ENCODE measurements around the gene SLC35E3. TPM values are rescaled to one million over a fixed set of nuclear protein-coding genes. Genes with fewer than 3 reads are reported as not detected.

SLC35E3 gene
- total and polyA plus RNA-seq, 5 experiments from 2014 or later: 10.9 to 12.8 (median 12.0) TPM

DNA sequence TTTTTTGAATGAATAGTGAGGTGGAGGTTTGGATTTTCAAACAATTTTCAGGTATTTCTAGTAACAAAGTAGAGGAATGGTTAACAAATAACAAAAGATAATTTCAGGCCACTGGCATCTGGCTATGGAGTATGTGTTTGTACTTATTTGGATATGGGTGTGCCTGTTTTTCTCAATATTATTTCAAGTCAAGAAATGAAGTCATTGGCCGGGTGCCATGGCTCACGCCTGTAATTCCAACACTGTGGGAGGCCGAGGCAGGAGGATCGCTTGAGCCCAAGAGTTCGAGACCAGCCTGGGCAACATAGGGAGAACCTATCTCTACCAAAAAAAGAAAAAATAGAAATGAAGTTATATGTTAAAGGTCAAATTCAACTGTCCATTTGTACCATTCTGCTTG lies 13.9 kb downstream of the SLC35E3 start:
- H3K4me1 Mint-ChIP-seq: peaks cover 0 to 8% (median 2%) of the 10 kb centered on the region in 4 donors
- no peaks in the 10 kb centered on the region for H3K27me3 Mint-ChIP-seq
- ATAC-seq: no peak
- H3K9me3 Mint-ChIP-seq: no peaks in the 10 kb centered on the region
- no peak for DNase-seq
- H3K4me3 Mint-ChIP-seq: no peak overlapping the region
- H3K36me3 Mint-ChIP-seq: peaks cover 0 to 77% (median 38%) of the 10 kb centered on the region in 3 donors
- POLR2A ChIA-PET: no interaction called here
- no peak overlapping the region for H3K27ac Mint-ChIP-seq

DNA sequence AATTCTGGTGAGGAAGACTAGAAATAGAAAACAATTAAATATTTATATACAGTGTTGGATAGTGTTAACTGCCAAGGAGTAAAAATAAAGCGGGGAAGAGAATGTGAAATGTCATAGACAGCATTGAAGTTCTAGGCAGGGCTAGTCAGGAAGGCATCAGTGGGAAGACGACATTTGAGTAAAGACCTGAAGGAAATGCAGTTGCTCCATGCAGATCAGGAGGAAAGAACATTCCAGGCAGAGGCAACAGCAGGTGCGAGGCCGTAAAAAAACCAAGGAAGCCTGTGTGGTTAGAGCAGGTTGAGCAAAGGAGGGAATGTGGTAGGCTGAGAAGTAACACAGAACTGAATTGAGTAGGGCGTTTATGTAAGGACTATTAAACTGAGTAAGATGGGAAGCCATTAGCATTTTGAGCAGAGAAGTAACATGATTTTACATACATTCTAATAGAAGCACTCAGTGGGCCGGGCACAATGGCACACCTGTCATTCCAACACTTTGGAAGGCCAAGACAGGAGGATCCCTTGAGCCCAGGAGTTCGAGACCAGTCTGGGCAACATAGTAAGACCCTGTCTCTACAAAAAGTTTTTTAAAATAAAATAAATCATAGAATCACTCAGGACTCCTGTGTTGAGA lies 14.9 kb downstream of the SLC35E3 start:
- Mint-ChIP-seq H3K27me3 (no peaks in the 10 kb centered on the region), H3K4me3 (no peak overlapping the region), H3K4me1 (peaks cover 0 to 8% (median 2%) of the 10 kb centered on the region in 4 donors), H3K27ac (peak overlapping the region in 2 of 10 donors; percentile 8 to 29), H3K36me3 (peaks cover 0 to 72% (median 29%) of the 10 kb centered on the region in 3 donors), H3K9me3 (no peaks in the 10 kb centered on the region)
- no peak for DNase-seq
- POLR2A ChIA-PET: no interaction called here
- ATAC-seq: no peak

DNA sequence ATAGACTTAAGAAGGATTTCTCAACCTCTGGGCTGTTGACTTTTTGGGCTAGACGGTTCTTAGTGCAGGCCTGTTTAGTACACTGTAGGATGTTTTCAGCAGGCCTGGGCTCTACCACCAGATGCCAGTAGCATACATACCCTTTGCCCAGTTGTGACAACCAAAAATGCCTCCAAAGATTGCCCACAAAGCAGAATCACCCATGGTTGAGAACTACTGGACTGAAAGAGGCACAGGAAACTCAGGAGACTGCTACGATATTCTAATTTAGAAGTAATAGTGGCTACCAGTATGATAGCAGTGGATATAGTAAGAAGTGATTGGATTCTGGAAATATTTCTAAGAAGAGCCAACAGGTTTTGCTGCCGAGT lies 15.5 kb downstream of the SLC35E3 start:
- Mint-ChIP-seq H3K27ac (peak overlapping the region in 4 of 10 donors; percentile 7 to 58 (median 43)), H3K4me3 (no peak overlapping the region), H3K27me3 (no peaks in the 10 kb centered on the region), H3K4me1 (peaks cover 0 to 8% (median 2%) of the 10 kb centered on the region in 4 donors), H3K9me3 (no peaks in the 10 kb centered on the region), H3K36me3 (peaks cover 0 to 70% (median 24%) of the 10 kb centered on the region in 3 donors)
- POLR2A ChIA-PET: no interaction called here
- ATAC-seq (no peak), DNase-seq (no peak)

DNA sequence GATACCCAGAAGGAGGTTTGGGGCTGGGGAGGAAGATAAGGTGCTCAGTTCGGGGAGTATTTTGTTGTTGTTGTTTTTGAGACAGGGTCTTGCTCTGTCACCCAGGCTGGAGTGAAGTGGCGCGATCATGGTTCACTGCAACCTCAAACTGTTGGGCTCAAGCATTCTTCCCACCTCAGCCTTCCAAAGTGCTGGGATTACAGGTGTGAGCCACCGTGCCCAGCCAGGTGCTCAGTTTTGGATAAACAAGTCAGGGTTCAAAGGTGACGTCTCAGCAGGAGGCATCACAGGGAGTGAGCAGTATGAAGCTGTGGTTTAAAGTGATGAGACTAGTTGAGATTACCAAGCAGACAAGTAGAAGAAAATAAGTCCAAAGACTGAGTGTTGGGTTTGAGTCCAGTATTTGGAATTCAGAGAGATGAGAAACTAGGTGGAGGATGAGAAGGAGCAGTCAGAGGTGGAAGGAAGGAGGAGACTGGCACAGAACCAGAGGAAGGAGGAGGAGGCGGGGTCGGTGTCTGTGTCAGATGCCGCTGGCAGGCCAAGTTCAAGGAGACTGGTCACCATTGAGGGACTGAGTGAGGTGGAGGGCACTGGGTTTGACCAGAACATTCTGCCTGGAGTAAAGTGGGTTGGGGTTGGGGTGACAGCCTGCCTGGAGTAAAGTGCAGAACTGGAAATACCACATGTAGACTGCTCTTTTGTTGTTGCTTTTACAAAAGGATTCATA lies 16.1 kb downstream of the SLC35E3 start:
- Mint-ChIP-seq H3K36me3 (peaks cover 0 to 70% (median 22%) of the 10 kb centered on the region in 3 donors), H3K4me1 (peaks cover 0 to 8% (median 2%) of the 10 kb centered on the region in 4 donors), H3K27me3 (no peaks in the 10 kb centered on the region), H3K27ac (peak overlapping the region in 5 of 10 donors; percentile 7 to 65 (median 18)), H3K9me3 (no peaks in the 10 kb centered on the region), H3K4me3 (no peak overlapping the region)
- ATAC-seq (no peak), DNase-seq (no peak)
- POLR2A ChIA-PET: no interaction called here

DNA sequence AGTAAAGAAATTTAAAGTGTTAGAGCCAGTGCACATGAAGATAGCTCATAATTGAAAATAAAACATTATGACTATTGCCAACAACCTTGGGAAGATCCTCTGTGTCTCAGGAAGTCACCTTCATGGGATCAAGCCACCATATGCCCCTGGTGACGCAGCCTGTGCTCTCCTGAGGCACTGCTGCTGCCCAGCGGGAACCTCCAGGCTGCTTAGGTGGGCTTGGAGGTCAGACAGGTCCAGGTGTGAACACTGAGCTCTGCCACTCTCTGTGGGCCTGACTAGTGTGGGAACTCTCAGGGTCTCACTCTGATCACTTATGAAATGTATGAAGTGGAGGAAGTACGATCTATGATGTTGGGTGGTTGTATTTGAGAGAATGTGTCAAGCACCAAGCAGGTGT lies 16.7 kb downstream of the SLC35E3 start:
- Mint-ChIP-seq H3K27me3 (no peaks in the 10 kb centered on the region), H3K36me3 (peaks cover 0 to 70% (median 22%) of the 10 kb centered on the region in 3 donors), H3K4me3 (no peak overlapping the region), H3K4me1 (peaks cover 0 to 8% (median 2%) of the 10 kb centered on the region in 4 donors), H3K27ac (peak overlapping the region in 4 of 10 donors; percentile 19 to 87 (median 60)), H3K9me3 (no peaks in the 10 kb centered on the region)
- POLR2A ChIA-PET: interaction anchor here (0.6 kb wide), 1 partner anchor 87 kb away, joined by 3 read pairs; no protein-coding TSS in a partner anchor
- no peak for ATAC-seq
- DNase-seq: no peak

DNA sequence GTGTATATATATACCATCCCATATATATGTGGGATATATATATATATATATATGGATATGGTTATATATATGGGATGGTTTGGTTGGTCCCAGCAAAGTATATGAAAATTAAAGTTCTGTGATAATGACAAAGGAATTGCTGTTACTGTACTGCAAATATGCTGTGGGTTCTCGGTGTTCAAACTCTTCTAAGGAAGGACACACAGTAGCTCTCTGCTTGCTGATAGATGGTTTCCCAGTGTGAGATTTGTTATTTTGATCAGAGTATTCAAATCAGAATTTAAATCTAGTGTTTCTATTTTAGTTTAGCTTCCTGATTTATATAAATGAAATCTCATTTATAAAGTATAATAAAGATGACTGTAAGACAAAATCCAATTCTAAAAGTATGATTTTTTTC lies 19.7 kb downstream of the SLC35E3 start:
- DNase-seq: no peak
- Mint-ChIP-seq H3K36me3 (peaks cover 0 to 48% (median 8%) of the 10 kb centered on the region in 3 donors), H3K4me1 (peaks cover 0 to 9% (median 4%) of the 10 kb centered on the region in 4 donors), H3K9me3 (no peaks in the 10 kb centered on the region), H3K27me3 (no peaks in the 10 kb centered on the region), H3K27ac (no peak overlapping the region), H3K4me3 (no peak overlapping the region)
- POLR2A ChIA-PET: interaction anchor here (1.6 kb wide), 1 partner anchor 20 kb away, joined by 5 read pairs; the partner anchor contains the start of gene SLC35E3
- no peak for ATAC-seq

DNA sequence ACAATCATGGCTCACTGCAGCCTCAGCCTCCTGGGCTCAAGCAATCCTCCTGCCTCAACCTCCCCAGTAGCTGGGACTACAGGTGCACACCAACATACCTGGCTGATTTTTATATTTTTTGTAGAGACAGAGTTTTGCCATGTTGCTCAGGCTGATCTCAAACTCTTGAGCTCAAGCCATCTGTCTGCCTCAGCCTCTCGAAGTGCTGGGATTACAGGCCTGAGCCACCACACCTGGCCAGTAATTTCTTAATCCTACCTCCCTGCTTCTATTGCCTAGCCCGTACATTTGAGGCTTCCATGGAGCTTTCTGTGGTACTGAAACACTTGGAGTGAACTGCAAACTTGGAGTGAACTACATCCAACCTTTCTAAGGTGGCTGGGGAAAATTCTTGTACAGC lies 20.7 kb downstream of the SLC35E3 start:
- no peaks in the 10 kb centered on the region for H3K27me3 Mint-ChIP-seq
- ATAC-seq: no peak
- H3K27ac Mint-ChIP-seq: no peak overlapping the region

DNA sequence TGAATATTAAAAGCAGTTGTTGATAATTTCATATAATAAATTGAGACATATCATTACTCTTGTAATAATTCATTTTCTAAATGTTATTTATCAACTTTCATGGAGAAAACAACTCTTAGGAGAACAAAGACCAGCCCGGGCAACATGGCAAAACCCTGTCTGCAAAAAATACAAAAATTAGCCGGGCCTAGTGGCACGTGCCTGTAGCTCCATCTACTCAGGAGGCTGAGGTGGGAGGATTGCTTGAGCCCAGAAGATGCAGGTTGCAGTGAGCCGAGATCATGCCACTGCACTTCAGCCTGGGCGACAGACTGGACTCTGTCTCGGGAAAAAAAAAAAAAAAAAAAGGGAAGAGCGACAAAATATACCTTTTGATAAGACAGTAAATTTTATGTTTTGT lies 21.2 kb downstream of the SLC35E3 start:
- Mint-ChIP-seq H3K4me1 (peaks cover 0 to 9% (median 3%) of the 10 kb centered on the region in 4 donors), H3K4me3 (no peak overlapping the region), H3K27ac (no peak overlapping the region), H3K9me3 (no peaks in the 10 kb centered on the region), H3K27me3 (no peaks in the 10 kb centered on the region), H3K36me3 (peaks cover 0 to 36% (median 8%) of the 10 kb centered on the region in 3 donors)
- POLR2A ChIA-PET: interaction anchor here (0.7 to 1.6 kb wide), 3 partner anchors 21 to 744 kb away, joined by 3 to 5 read pairs (median 5); partner anchors contain the start of genes MDM2 and SLC35E3
- ATAC-seq (no peak), DNase-seq (no peak)

More for the DNA sequence above, 20.7 kb downstream of the SLC35E3 start:
- peaks cover 0 to 11% (median 5%) of the 10 kb centered on the region in 4 donors for H3K4me1 Mint-ChIP-seq
- POLR2A ChIA-PET: interaction anchor here (0.7 to 1.6 kb wide), 2 partner anchors 21 to 744 kb away, joined by 5 read pairs; partner anchors contain the start of gene SLC35E3
- H3K36me3 Mint-ChIP-seq: peaks cover 0 to 42% (median 8%) of the 10 kb centered on the region in 3 donors
- DNase-seq: no peak
- H3K9me3 Mint-ChIP-seq: no peaks in the 10 kb centered on the region
- H3K4me3 Mint-ChIP-seq: no peak overlapping the region

DNA sequence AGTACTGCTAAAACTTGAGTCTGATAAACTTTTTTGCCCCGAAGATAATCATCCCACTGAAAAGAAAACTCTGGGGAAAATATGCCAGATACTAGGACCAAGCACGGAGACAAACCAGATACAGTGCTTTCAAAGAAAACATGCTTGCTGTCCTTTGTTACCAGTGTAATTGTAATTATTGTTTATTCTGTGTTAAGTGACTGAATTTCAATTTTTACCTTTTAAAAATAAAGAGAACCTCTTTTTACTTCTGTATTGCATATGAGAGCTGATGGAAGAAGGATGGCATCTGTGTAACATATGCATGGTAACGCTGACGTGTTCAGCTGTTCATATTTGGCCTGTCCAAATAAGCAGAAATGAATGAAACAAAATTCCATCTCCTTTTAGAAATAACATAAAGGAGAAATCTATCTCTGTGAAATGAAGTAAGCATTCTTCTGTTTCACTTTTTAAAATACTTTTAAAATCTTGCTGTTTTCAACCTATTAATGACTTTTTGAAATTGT lies 22.5 kb downstream of the SLC35E3 start:
- peaks cover 6 to 20% (median 14%) of the 10 kb centered on the region in 4 donors for H3K4me1 Mint-ChIP-seq
- ATAC-seq: no peak

DNA sequence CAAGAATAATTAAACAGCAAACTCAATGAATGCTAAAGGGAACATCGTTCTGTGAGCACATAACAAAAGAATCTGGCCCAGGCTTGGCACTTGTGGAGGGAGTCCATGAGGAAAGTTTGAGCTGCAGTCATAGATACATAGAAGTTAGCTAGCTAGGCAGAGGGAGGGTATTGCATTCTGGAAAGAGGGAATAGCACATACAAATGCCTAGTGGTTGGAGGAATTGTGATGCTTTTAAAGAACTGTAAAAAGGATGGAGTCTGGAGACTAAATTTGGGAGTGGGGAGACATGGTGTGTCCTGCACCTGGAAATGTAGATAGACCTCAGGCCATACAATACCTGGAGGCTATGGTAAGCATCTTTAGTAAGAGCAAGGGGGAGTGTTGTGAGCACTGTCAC lies 24.0 kb downstream of the SLC35E3 start:
- DNase-seq (no peak), ATAC-seq (no peak)
- H3K36me3 Mint-ChIP-seq: peaks cover 0 to 17% (median 0%) of the 10 kb centered on the region in 3 donors
- peak overlapping the region in 9 of 10 donors; percentile 9 to 87 (median 70) for H3K27ac Mint-ChIP-seq
- no peak overlapping the region for H3K4me3 Mint-ChIP-seq
- H3K27me3 Mint-ChIP-seq: no peaks in the 10 kb centered on the region
- peaks cover 9 to 29% (median 21%) of the 10 kb centered on the region in 4 donors for H3K4me1 Mint-ChIP-seq
- H3K9me3 Mint-ChIP-seq: no peaks in the 10 kb centered on the region
- POLR2A ChIA-PET: interaction anchor here (1.1 kb wide), 1 partner anchor 24 kb away, joined by 3 read pairs; the partner anchor contains the start of gene SLC35E3

More for the DNA sequence above, 22.5 kb downstream of the SLC35E3 start:
- Mint-ChIP-seq H3K36me3 (peaks cover 0 to 28% (median 3%) of the 10 kb centered on the region in 3 donors), H3K27me3 (no peaks in the 10 kb centered on the region), H3K27ac (peak overlapping the region in 1 of 10 donors; percentile 85), H3K9me3 (no peaks in the 10 kb centered on the region), H3K4me3 (no peak overlapping the region)
- DNase-seq: no peak
- POLR2A ChIA-PET: no interaction called here

DNA sequence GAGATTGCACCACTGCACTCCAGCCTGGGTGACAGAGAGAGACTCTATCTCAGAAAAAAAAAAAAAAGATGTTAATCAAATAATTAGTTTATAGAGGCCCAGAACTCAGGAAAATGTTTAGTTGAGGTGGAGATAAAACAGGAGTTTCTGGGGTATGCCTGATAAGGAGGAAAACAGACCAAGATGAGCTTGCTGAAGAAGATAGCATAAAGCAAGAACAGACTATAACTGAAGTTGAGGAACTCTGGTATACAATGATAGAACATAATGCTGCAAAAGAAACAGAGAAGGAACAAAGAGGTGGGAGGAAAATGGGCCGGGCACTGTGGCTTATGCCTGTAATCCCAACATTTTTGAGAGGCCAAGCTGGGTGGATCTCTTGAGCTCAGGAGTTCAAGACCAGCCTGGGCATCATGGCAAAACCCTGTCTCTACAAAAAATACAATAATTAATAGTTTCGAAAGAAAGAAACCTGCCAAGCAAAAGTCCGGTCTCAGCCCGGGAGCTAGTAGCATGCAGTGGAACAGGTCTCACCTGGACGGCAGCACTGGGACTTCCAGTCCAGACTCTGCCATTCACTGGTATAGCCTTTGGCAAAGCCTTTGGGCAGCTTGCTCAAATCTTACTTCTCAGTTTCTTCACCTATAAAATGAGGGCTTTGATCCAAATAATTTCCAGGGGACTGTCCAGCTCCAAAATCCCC lies 25.4 kb downstream of the SLC35E3 start:
- H3K9me3 Mint-ChIP-seq: no peaks in the 10 kb centered on the region
- no peak for ATAC-seq
- peak overlapping the region in 9 of 10 donors; percentile 32 to 83 (median 71) for H3K27ac Mint-ChIP-seq
- POLR2A ChIA-PET: interaction anchor here (0.7 to 1.4 kb wide), 3 partner anchors 25 to 118 kb away, joined by 4 to 5 read pairs (median 5); partner anchors contain the start of gene MDM2
- DNase-seq: no peak
- H3K36me3 Mint-ChIP-seq: peaks cover 0 to 10% (median 0%) of the 10 kb centered on the region in 3 donors
- no peak overlapping the region for H3K4me3 Mint-ChIP-seq
- H3K4me1 Mint-ChIP-seq: peaks cover 9 to 29% (median 21%) of the 10 kb centered on the region in 4 donors
- no peaks in the 10 kb centered on the region for H3K27me3 Mint-ChIP-seq

DNA sequence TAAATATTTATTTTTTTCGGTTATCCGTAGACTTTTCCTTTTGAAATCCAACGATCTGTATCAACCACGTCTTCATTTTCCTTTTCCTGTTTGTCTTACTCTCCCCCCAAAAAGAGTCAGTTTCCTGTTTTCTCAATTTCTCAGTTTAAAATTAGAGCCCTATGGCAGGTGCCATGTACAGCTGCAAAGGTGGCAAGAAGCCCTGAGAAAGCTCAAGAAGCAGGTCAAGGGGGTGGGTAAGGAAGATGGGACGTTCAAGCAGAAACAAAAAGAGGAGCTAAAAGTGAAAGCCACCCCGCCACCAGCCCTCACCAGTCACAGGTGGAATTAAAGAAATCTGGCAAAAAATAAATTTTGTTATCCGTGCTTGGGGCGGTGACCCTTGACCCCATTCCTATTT lies 26.7 kb downstream of the SLC35E3 start:
- Mint-ChIP-seq H3K4me3 (peak overlapping the region; percentile 44 to 85 (median 74)), H3K27ac (peak overlapping the region; percentile 5 to 93 (median 86)), H3K4me1 (peaks cover 9 to 32% (median 21%) of the 10 kb centered on the region in 4 donors), H3K27me3 (no peaks in the 10 kb centered on the region), H3K36me3 (peaks cover 0 to under 1% (median 0%) of the 10 kb centered on the region in 3 donors), H3K9me3 (no peaks in the 10 kb centered on the region)
- peak in 1 of 10 donors; percentile 15 for DNase-seq
- peak; percentile 49 to 59 for ATAC-seq
- POLR2A ChIA-PET: interaction anchor here (0.7 to 1.2 kb wide), 3 partner anchors 9 to 234 kb away, joined by 3 read pairs; no protein-coding TSS in a partner anchor
